H1 (cell line): ENCODE results near the gene CCDC183. TPM values are rescaled to one million over a fixed set of nuclear protein-coding genes. Genes with fewer than 3 reads are reported as not detected.

Experiments
- EP300 ChIP-seq, 2 experiments: IDR thresholded peaks; 1 replicate in 1 of 2; 2 replicates in 1 of 2; pipeline ENCODE4 v1.6.1; 2011 to 2012; ENCODE audit warnings: low read depth in 2 of 2, low read length in 2 of 2, mild to moderate bottlenecking in 2 of 2, borderline replicate concordance in 1 of 2, inconsistent platforms in 1 of 2, moderate library complexity in 1 of 2
- RBBP5 ChIP-seq: IDR thresholded peaks from 2 replicates; pipeline ENCODE4 v1.7.1; 2012; ENCODE audit warnings: low read depth, mild to moderate bottlenecking, inconsistent platforms, low read length, moderate library complexity, borderline replicate concordance
- SIRT6 ChIP-seq: IDR thresholded peaks from one replicate; pipeline ENCODE4 v1.7.1; 2012; ENCODE audit warnings: low read length, inconsistent platforms
- polyA plus RNA-seq, 7 experiments: library from polyadenylated mRNA; depleted of rRNA in 3 of 7; stranded (reverse) in 5 of 7; unstranded in 2 of 7; fragments of >200 nt in 5 of 7; fragments of 200-250 nt in 2 of 7; gene quantifications; 1 replicate in 5 of 7; 2 replicates in 1 of 7; 4 replicates in 1 of 7; pipeline versions ENCODE4 v1.2.1 to v1.2.3, GENCODE V29; 2011 to 2013; ENCODE audit warnings: missing spikeins in 2 of 7, mixed read lengths in 2 of 7
- total RNA-seq: library from RNA; stranded (reverse); fragmentation: NEBNext Ultra II Directional; extraction: Animal tissue kit (Norgen Biotek cat#: 25700); gene quantifications from 2 replicates; pipeline ENCODE4 v1.2.1, GENCODE V29; 2021
- TF ChIP-seq, protein P1 (sequence below): fragments of 300-600 bp; sonication (generic); IDR thresholded peaks from 2 replicates; pipeline ENCODE4 v1.7.1; 2012; ENCODE audit warnings: low read length, moderate library complexity, mild to moderate bottlenecking, inconsistent platforms; ENCODE audit not compliant: insufficient replicate concordance

CCDC183 gene
- total and polyA plus RNA-seq, 2 of the 8 experiments (the other 6 are each of a cell fraction or from before 2014, with no cell fraction given) = 0.51 to 1.6 TPM

DNA sequence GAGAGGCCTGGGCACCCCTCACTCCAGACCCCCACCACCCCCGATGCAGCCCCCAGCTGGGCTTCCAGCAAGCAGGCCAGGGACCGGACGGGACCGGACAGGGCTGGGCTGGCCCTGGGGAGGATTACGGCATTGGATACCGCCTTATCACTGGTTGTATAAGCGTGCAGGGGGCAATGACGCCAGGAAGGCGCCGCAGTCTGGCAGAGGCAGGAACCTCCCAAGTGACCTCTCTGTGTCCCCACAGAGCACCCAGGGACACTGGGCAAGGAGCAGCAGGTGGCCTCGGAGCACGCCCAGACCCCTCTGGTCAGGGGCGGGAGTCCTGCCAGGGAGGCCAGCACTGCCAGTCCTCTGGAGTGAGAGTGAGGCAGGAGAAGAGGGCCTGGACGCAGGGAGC lies 31.1 kb upstream of the CCDC183 start (continued):
- TF ChIP-seq, protein P1, sequence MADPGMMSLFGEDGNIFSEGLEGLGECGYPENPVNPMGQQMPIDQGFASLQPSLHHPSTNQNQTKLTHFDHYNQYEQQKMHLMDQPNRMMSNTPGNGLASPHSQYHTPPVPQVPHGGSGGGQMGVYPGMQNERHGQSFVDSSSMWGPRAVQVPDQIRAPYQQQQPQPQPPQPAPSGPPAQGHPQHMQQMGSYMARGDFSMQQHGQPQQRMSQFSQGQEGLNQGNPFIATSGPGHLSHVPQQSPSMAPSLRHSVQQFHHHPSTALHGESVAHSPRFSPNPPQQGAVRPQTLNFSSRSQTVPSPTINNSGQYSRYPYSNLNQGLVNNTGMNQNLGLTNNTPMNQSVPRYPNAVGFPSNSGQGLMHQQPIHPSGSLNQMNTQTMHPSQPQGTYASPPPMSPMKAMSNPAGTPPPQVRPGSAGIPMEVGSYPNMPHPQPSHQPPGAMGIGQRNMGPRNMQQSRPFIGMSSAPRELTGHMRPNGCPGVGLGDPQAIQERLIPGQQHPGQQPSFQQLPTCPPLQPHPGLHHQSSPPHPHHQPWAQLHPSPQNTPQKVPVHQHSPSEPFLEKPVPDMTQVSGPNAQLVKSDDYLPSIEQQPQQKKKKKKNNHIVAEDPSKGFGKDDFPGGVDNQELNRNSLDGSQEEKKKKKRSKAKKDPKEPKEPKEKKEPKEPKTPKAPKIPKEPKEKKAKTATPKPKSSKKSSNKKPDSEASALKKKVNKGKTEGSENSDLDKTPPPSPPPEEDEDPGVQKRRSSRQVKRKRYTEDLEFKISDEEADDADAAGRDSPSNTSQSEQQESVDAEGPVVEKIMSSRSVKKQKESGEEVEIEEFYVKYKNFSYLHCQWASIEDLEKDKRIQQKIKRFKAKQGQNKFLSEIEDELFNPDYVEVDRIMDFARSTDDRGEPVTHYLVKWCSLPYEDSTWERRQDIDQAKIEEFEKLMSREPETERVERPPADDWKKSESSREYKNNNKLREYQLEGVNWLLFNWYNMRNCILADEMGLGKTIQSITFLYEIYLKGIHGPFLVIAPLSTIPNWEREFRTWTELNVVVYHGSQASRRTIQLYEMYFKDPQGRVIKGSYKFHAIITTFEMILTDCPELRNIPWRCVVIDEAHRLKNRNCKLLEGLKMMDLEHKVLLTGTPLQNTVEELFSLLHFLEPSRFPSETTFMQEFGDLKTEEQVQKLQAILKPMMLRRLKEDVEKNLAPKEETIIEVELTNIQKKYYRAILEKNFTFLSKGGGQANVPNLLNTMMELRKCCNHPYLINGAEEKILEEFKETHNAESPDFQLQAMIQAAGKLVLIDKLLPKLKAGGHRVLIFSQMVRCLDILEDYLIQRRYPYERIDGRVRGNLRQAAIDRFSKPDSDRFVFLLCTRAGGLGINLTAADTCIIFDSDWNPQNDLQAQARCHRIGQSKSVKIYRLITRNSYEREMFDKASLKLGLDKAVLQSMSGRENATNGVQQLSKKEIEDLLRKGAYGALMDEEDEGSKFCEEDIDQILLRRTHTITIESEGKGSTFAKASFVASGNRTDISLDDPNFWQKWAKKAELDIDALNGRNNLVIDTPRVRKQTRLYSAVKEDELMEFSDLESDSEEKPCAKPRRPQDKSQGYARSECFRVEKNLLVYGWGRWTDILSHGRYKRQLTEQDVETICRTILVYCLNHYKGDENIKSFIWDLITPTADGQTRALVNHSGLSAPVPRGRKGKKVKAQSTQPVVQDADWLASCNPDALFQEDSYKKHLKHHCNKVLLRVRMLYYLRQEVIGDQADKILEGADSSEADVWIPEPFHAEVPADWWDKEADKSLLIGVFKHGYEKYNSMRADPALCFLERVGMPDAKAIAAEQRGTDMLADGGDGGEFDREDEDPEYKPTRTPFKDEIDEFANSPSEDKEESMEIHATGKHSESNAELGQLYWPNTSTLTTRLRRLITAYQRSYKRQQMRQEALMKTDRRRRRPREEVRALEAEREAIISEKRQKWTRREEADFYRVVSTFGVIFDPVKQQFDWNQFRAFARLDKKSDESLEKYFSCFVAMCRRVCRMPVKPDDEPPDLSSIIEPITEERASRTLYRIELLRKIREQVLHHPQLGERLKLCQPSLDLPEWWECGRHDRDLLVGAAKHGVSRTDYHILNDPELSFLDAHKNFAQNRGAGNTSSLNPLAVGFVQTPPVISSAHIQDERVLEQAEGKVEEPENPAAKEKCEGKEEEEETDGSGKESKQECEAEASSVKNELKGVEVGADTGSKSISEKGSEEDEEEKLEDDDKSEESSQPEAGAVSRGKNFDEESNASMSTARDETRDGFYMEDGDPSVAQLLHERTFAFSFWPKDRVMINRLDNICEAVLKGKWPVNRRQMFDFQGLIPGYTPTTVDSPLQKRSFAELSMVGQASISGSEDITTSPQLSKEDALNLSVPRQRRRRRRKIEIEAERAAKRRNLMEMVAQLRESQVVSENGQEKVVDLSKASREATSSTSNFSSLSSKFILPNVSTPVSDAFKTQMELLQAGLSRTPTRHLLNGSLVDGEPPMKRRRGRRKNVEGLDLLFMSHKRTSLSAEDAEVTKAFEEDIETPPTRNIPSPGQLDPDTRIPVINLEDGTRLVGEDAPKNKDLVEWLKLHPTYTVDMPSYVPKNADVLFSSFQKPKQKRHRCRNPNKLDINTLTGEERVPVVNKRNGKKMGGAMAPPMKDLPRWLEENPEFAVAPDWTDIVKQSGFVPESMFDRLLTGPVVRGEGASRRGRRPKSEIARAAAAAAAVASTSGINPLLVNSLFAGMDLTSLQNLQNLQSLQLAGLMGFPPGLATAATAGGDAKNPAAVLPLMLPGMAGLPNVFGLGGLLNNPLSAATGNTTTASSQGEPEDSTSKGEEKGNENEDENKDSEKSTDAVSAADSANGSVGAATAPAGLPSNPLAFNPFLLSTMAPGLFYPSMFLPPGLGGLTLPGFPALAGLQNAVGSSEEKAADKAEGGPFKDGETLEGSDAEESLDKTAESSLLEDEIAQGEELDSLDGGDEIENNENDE = no peak
- TF ChIP-seq RBBP5 (no peak), SIRT6 (no peak), EP300 (IDR thresholded peaks at IDR 0.05; ENCODE audit: borderline replicate concordance in 1 of 2, low read depth in 2 of 2, low read length in 2 of 2) (no peak)
